HepG2 (cell line): ENCODE measurements around the gene SOAT2. TPM values are rescaled to one million over a fixed set of nuclear protein-coding genes. Genes with fewer than 3 reads are reported as not detected.

Source experiments
- AHR ChIP-seq: IDR thresholded peaks from 2 replicates; pipeline ENCODE4 v1.6.1; 2018; ENCODE audit warnings: missing genetic modification reagents, missing compliant biosample characterization
- ATF3 ChIP-seq: sonication (generic); formaldehyde crosslinking; IDR thresholded peaks from 2 replicates; pipeline ENCODE4 v1.4.0; 2020; ENCODE audit warnings: missing genetic modification reagents
- GATA4 ChIP-seq: sonication (generic); IDR thresholded peaks from 2 replicates; pipeline ENCODE4 v1.6.1; 2016; ENCODE audit warnings: antibody characterized with exemption, low read depth, borderline replicate concordance
- HDAC2 ChIP-seq: sonication (generic); formaldehyde crosslinking; IDR thresholded peaks from 2 replicates; pipeline ENCODE4 v1.4.0; 2020; ENCODE audit warnings: missing genetic modification reagents
- HNF4A ChIP-seq: sonication (generic); formaldehyde crosslinking; IDR thresholded peaks from 2 replicates; pipeline ENCODE4 v1.4.0; 2020; ENCODE audit warnings: missing genetic modification reagents
- IRF1 ChIP-seq: sonication (generic); formaldehyde crosslinking; IDR thresholded peaks from 2 replicates; pipeline ENCODE4 v1.4.0; 2020; ENCODE audit warnings: low read depth, mild to moderate bottlenecking, missing genetic modification reagents
- SALL1 ChIP-seq: sonication (generic); formaldehyde crosslinking; IDR thresholded peaks from 2 replicates; pipeline ENCODE4 v1.8.0; 2022; ENCODE audit warnings: mild to moderate bottlenecking, missing genetic modification reagents
- SRY ChIP-seq: sonication (generic); formaldehyde crosslinking; IDR thresholded peaks from 2 replicates; pipeline ENCODE4 v1.8.0; 2022; ENCODE audit warnings: mild to moderate bottlenecking, missing genetic modification reagents
- TBX3 ChIP-seq: fragments of 450-650 bp; IDR thresholded peaks from 2 replicates; pipeline ENCODE4 v1.6.1; 2017; ENCODE audit warnings: antibody characterized with exemption, mild to moderate bottlenecking, inconsistent platforms, borderline replicate concordance
- TOE1 ChIP-seq: sonication (generic); formaldehyde crosslinking; IDR thresholded peaks from 2 replicates; pipeline ENCODE4 v1.4.0; 2020; ENCODE audit warnings: mild to moderate bottlenecking, missing genetic modification reagents
- ZBTB40 ChIP-seq, 2 experiments: fragments of 450-650 bp in 1 of 2; sonication (generic) in 1 of 2; formaldehyde crosslinking in 1 of 2; IDR thresholded peaks; 2 replicates each; pipeline versions ENCODE4 v1.6.1 to v1.8.0; 2016 to 2022; ENCODE audit warnings: antibody characterized with exemption in 1 of 2, mild to moderate bottlenecking in 1 of 2, missing genetic modification reagents in 1 of 2
- ZKSCAN8 ChIP-seq: IDR thresholded peaks from 2 replicates; pipeline ENCODE4 v1.6.1; 2016; ENCODE audit warnings: borderline replicate concordance, missing genetic modification reagents, missing compliant biosample characterization
- ZNF30 ChIP-seq: sonication (generic); formaldehyde crosslinking; IDR thresholded peaks from 2 replicates; pipeline ENCODE4 v1.5.0; 2020; ENCODE audit warnings: mild to moderate bottlenecking, missing genetic modification reagents
- ZNF619 ChIP-seq: sonication (generic); formaldehyde crosslinking; IDR thresholded peaks from 2 replicates; pipeline ENCODE4 v1.4.0; 2020; ENCODE audit warnings: mild to moderate bottlenecking, missing genetic modification reagents
- polyA plus RNA-seq, 8 experiments: library from polyadenylated mRNA; depleted of rRNA in 3 of 8; stranded (reverse) in 7 of 8; unstranded in 1 of 8; fragments of >200 nt; fragmentation: Illumina TruSeq in 4 of 8; extraction: Trizol in 4 of 8; gene quantifications; 2 replicates each; pipeline versions ENCODE4 v1.2.1 to v1.2.3, GENCODE V29; 2011 to 2016; ENCODE audit warnings: low read depth in 4 of 8, missing spikeins in 1 of 8, mixed read lengths in 1 of 8; ENCODE audit not compliant: insufficient read depth in 1 of 8
- total RNA-seq, 5 experiments: library from RNA; depleted of rRNA; stranded (reverse); fragments of >200 nt; fragmentation: Illumina TruSeq; extraction: Trizol; gene quantifications; 2 replicates each; pipeline ENCODE4 v1.2.3, GENCODE V29; 2016; ENCODE audit warnings: low read depth in 1 of 5
- TF ChIP-seq, protein P1 (sequence below): sonication (generic); formaldehyde crosslinking; IDR thresholded peaks from 2 replicates; pipeline ENCODE4 v1.5.1; 2020; ENCODE audit warnings: missing genetic modification reagents, mild to moderate bottlenecking, borderline replicate concordance
- TF ChIP-seq, protein P2 (sequence below): sonication (generic); formaldehyde crosslinking; IDR thresholded peaks from 2 replicates; pipeline ENCODE4 v1.4.0; 2020; ENCODE audit warnings: missing genetic modification reagents, borderline replicate concordance

Gene SOAT2
- total and polyA plus RNA-seq, 2 of the 13 experiments (the other 11 are each of a cell fraction or from before 2014, with no cell fraction given): 14.9 to 108 TPM

DNA sequence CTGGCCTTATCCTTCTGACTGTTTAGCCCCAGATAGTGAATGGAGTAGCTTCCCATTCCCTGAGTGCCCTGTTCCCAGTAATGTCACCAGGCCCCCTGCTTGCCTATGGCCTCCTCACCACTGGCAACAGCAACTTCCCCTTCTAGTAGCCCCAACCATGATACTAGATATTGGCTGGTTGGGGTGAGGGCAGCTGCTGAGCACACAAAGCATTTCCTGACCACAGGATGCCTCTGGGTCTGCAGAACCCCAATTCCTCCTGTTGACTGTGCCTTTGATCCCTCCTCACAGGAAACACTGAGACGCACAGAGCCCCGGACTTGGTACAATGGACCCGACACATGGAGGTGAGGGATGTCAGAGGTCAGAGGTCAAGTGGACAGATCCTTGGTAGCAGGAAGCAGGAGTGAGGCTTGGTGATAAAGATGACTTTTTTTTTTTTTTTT lies 597 bp downstream of the SOAT2 start (continued):
- no peak for TF ChIP-seq IRF1
- no peak for TF ChIP-seq ZNF30 (CRISPR knock-in tag)
- TF ChIP-seq SALL1 (CRISPR knock-in tag): peak; percentile 80
- no peak for TF ChIP-seq TOE1 (CRISPR knock-in tag)
- peak; percentile 76; the same call in 1 of the 2 replicates for TF ChIP-seq HDAC2 (CRISPR knock-in tag)
- peak; percentile 95 for TF ChIP-seq HNF4A (CRISPR knock-in tag)
- TF ChIP-seq ZKSCAN8 (CRISPR knock-in tag): 0 out of 2 replicates have a peak, but pooled peaks have one; percentile 33
- no peak for TF ChIP-seq ZNF619 (CRISPR knock-in tag)
- no peak for TF ChIP-seq ZBTB40 (IDR thresholded peaks at IDR 0.05)
- TF ChIP-seq ZBTB40 (CRISPR knock-in tag; IDR thresholded peaks at IDR 0.05): peak; percentile 76
- TF ChIP-seq, protein P1, sequence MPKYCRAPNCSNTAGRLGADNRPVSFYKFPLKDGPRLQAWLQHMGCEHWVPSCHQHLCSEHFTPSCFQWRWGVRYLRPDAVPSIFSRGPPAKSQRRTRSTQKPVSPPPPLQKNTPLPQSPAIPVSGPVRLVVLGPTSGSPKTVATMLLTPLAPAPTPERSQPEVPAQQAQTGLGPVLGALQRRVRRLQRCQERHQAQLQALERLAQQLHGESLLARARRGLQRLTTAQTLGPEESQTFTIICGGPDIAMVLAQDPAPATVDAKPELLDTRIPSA (CRISPR knock-in tag): no peak
- no peak for TF ChIP-seq TBX3
- peak; percentile 78 for TF ChIP-seq GATA4
- TF ChIP-seq AHR (CRISPR knock-in tag): no peak
- TF ChIP-seq, protein P2, sequence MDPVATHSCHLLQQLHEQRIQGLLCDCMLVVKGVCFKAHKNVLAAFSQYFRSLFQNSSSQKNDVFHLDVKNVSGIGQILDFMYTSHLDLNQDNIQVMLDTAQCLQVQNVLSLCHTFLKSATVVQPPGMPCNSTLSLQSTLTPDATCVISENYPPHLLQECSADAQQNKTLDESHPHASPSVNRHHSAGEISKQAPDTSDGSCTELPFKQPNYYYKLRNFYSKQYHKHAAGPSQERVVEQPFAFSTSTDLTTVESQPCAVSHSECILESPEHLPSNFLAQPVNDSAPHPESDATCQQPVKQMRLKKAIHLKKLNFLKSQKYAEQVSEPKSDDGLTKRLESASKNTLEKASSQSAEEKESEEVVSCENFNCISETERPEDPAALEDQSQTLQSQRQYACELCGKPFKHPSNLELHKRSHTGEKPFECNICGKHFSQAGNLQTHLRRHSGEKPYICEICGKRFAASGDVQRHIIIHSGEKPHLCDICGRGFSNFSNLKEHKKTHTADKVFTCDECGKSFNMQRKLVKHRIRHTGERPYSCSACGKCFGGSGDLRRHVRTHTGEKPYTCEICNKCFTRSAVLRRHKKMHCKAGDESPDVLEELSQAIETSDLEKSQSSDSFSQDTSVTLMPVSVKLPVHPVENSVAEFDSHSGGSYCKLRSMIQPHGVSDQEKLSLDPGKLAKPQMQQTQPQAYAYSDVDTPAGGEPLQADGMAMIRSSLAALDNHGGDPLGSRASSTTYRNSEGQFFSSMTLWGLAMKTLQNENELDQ (CRISPR knock-in tag): no peak
- no peak for TF ChIP-seq SRY (CRISPR knock-in tag)
- no peak for TF ChIP-seq ATF3 (CRISPR knock-in tag)
